GM04503 (cell line): ENCODE results near the gene NCOA7.
A peak's percentile ranks its signal among the peaks of the same experiment; 100 is the strongest.
"Not testable (repeated sequence)": the region's sequence is repeated elsewhere in the genome, so short reads cannot be mapped to it uniquely, and the experiment has no call there.

Experiments used
- DNase-seq: peaks from one replicate; pipeline ENCODE4 v3.0.0-alpha.2; 2012; ENCODE audit warnings: low read depth

NCOA7 gene

DNA sequence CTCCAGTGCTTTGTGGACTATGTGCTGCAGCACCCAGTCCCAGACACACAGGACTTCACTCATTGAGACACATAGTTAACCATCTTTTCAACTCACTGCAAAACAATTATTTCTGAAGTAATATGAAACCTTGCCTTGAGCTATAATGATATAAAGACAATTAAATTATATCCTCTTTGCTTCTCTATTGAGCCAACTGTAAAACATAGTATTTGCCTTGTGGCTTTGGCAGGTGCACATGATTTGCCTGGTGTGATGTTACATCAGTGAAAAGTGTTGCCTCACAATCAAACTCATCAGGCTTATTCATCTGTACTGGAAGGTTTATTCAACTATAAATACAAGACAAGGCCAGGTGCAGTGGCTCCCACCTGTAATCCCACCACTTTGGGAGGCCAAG, 80.6 kb downstream of the NCOA7 start:
- no peak for DNase-seq

DNA sequence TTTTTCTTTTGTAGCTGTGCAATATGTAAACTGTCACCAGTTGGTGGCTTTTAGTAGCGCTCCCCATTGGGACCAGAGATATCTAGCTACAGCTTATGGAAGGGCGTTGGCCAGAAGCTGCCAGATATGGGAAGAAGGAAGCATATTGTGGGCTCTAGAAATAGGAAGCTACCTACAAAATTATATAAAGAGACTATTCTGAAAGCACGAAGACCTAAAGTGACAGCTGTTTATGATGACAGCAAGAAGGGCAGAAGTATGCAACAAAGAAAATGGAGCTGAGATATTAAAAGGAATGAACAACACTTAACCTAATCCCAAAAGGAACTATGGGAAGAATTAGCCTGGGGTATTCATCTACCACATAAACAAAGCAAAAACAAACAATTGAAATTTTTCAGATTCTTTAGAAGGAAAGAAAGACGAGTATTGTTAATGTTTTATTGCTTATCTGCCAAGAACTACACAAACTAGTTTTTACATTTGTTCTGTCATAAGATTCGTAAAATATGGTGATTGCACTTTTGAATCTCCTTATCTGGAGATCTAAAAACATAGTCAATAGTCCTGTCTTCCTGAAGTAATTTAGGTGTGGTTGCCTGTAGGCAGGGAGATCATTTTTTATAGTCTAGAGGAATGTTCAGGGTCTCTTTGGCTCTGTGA, 81.6 kb downstream of the NCOA7 start:
- DNase-seq = peak; percentile 14

DNA sequence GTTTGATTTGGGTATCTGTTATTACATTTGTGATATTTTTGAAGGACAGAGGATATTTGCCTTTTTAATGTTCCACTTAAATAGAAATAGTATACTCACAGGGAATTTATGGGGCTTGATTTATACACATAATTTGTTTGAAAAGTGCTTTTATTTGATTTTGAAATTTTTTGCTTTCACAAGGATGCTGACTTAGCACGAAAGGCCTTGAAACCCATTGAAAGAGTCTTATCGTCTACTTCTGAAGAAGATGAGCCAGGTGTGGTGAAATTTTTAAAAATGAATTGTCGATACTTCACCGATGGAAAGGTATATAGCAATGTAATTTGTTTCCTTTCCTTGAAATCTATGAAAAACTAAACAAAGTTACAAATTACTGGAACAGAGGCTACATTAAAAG, 91.5 kb downstream of the NCOA7 start:
- no peak for DNase-seq

DNA sequence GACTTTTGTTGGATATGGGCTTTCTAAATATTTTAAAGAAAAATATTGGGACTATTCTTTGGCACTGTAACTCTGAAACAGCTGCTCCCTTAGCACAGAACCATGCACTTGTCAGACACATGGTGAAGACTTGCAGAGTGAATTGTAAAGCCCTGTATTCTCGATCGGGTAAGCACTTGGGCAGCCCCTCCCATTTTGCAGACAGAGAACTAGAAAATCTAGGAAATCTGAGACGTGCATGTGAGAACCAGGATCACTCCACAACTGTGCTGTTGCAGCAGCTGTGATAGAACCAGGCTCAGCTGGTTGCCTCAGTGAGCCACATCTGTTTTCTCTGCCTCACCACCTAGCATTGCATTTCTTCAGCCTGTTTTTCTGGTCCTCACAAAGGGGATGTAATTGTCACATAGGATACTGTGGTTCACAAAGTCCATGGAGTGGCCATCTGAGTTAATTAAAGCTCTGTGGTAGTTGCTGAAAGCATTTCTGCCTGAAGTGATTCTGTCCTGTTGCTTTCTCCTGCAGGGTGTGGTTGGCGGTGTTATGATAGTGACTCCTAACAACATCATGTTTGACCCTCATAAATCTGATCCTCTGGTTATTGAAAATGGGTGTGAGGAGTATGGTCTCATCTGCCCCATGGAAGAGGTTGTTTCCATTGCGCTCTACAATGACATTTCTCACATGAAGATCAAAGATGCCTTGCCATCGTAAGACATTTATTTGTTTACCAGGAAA, 94.0 kb downstream of the NCOA7 start:
- DNase-seq = no peak

DNA sequence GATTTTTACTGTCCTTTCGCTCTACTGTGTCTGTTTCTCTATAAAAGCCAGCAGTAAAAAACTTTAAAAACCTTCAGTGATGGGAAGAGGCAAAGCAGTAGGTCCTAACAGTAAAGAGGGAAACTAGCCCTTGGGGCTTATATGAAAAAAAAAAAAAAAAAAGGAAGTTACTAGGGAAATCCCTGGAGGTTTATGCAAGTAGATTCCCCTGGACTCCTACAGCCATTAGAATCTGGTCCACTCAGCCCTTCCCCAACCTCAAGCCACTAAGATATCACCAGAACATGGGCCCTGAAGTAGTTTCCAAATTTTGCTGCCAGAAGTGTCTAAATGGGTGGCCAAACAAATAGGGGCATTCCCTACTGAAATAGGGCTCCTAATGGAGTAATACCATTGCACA, 95.3 kb downstream of the NCOA7 start:
- no peak for DNase-seq

DNA sequence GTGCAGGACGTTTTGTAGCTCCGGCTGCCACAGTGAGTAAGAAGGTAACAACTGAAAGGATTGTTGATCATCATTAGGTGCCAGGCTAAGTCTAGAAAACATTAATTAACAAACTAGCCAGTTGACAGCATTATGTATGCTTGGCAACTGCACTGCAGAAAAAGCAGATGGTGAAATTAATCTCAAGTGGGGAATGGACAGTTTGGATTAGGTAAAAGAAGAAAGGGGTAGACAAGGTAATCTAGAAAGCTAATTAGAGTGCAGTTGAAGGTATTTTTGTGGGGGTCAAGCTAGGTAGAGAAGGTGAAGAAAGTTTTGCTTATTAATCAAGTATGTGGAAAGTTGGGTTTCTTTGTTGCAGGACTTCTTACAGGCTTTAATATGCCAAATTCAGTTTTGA, 96.2 kb downstream of the NCOA7 start:
- DNase-seq = no peak

DNA sequence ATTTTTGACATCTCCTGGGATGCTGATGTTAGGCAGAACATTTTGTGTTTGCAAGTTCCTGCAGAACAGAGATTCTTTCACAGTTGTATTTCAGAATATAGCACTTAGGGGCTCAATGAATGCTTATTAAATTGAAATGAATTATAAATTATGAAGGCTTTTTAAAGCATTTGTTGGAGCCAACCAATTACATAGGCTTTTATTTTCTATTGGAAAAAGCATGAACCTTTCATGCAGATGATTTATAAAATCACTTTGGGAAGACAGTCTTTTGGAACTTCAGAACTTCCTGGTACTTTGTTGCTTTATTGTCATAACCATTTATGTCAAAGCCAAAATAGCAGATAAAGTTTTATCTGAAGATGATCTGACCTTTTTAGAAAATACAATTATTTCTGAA, 96.6 kb downstream of the NCOA7 start:
- no peak for DNase-seq

DNA sequence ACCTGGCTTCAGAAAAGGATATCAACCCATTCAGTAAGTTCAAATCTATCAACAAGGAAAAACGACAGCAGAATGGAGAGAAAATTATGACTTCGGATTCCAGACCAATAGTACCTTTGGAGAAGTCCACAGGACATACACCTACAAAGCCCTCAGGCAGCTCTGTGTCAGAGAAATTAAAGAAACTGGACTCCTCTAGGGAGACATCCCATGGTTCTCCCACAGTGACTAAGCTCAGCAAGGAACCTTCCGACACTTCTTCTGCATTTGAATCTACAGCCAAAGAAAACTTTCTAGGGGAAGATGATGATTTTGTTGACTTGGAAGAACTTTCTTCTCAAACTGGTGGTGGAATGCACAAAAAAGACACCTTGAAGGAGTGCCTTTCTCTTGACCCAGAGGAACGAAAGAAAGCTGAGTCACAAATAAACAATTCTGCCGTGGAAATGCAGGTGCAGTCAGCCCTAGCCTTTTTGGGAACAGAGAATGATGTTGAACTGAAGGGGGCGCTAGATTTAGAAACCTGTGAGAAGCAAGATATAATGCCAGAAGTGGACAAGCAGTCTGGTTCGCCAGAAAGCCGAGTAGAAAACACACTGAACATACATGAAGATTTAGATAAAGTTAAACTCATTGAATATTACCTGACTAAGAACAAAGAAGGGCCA, 98.4 kb downstream of the NCOA7 start:
- DNase-seq = no peak

DNA sequence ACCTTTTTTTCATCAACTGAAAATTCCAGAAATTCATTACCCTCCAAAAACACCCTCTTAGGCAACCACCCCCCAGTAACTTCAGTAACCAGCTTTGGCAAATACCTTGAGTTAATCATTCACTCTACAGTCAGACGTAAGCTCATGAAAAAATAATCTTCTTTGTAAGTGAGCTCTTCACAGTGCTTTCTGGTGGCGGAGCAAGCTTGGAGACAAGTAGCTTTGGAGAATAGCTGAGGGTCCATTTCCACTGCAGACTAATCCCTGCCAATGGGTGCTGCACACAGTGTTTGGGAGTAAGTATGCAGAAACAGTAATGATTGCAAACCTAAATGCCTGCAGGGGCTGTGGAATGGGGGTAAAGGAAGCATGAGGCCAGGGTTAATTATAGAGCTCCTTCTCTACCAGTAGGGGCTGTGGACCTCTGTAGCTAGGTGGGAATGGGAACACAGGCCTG, 109.0 kb downstream of the NCOA7 start:
- no peak for DNase-seq

DNA sequence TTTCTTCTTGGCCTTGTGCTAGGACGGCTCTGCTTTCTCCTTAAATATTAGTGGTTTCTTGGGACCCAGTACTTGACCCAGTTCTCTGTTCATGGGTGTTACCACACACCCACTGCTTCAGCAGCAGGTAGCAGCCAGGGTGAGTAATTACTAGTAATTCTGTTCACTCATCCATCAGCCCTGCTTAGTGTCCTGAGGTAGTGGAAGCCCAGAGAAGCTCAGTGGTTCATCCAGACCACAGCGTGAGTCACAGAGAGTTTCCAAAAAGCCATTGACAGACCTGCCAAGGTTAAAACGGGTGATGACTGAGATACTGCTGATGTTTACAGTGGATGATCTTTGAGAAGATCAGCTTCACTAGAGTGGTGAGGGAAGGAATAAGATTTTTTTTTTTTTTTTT, 114.1 kb downstream of the NCOA7 start:
- peak; percentile 35 for DNase-seq

DNA sequence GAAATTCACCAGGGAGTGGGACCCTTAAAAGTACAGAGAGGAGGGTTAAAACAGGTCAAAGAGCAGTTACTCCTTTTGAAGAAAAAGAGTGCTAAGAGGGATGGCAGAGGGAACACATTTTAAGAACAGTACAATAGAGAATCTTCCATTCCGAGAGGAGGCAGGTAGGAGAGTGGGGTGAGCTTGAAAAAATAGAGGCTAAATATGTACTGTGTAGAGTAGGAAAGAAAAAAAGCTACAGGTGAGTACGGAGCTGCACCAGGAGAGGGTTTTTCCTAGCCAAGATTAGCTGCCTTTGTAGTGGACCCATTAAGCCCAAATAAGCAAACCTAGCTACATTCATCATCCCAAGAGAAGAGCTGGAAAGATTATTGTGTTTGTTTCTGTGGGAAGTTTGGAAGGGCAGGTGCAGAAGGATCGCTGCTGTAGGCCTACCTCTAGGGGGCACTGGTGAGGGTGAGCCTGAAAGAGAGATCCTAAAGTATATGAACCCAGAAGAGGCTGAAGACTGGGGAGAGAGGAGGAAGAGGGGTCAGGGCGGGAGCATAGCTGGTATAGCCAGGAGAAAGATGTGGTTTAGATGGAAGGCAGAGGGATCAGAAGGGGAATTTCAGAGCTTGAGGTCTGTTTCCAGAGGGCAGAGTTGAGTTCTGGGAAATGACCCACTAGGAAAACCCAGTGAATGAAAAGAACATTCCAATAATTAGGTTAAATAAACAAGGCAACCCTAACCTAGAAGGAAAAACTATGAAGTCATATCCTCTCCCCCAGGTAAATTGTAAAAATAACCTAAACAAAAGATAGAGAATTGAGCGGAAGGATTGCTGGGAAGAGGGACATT, 115.6 kb downstream of the NCOA7 start:
- no peak for DNase-seq

DNA sequence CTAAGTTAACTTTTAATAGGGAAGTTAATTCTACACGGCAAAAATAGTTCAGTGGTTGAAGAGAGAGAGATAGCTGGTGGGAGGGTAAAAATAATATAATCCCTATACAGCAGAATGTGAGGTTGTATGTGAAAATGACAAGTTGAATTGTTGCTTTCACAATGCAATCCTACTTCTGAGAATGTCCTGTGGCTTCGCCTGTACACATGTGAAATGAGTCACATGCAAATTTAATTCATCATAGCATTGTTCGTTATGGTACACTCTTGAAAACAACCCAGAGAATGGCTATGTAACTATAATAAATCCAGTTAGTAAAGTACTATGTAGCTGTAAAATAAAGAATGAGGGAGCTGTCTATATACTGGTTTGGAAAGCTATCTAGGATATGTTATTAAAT, 119.8 kb downstream of the NCOA7 start:
- DNase-seq = no peak

DNA sequence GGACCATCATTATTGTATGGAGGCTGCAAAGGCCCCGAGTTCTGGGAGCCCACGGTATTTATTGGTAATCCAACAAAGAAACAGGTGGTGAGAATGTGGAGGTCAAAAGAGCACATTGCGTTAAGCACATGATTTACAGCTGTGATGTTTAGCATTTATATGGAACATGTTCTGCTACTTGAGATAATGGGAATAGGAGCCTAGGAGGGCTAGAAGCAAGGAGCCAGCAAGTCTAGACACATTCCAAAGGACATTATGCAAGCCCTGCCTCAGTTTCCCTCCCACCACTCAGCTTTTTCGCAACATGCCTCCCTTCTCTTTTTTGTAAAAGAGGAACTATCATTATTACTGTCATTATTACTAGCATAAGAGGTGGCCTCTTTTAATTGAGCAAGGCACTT, 120.3 kb downstream of the NCOA7 start:
- not testable (repeated sequence) for DNase-seq

DNA sequence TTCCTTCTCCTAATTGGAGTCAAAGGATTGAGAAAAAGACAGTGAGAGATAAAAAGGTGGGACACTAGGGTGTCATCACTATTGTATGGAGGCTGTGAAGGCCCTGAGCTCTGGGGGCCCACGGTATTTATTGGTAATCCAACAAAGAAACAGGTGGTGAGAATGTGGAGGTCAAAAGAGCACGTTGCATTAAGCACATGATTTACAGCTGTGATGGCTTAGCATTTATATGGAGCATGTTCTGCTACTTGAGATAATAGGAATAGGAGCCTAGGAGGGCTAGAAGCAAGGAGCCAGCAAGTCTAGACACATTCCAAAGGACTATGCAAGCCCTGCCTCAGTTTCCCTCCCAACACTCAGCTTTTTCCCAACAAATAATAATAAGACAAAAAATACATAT, 121.7 kb downstream of the NCOA7 start:
- not testable (repeated sequence) for DNase-seq

DNA sequence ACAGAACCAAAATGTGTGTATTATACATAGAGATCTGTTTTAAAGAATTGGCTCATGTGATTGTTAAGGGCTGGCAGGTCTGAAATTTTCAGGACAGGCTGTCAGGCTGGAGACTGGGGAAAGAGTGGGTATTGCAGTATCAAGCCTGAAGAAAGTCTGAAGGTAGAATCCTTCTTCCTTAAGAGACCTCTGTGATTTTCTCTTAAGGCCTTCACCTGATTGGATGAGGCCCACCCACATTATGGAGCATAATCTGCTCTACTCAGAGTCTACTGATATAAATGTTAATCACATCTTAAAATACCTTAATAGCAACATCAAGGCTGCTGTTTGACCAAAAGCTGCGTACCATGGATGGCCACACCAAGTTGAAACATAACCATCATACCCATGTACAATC, 122.4 kb downstream of the NCOA7 start:
- no peak for DNase-seq

DNA sequence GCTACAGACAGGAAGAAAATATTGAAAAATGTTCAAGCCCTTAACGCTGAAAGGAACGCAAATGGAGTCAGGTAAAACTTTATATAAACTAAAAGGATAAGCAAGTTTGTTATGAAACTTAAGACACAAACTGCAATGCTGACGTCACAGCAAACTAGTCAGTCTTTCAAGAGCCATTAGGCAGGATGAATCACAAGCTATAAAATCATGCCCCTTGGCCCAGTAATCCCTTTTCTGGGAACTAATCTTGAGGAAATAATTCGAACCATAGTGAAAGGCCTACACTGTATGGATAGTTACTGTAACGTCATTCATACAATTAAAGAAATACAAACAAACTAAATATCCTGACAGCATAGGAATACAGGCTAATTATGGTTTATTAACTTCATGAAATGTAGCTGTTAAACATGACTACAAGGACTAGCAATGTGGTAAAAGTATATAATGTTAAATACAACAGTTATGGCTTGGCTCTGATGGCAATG, 123.1 kb downstream of the NCOA7 start:
- DNase-seq = peak; percentile 89

DNA sequence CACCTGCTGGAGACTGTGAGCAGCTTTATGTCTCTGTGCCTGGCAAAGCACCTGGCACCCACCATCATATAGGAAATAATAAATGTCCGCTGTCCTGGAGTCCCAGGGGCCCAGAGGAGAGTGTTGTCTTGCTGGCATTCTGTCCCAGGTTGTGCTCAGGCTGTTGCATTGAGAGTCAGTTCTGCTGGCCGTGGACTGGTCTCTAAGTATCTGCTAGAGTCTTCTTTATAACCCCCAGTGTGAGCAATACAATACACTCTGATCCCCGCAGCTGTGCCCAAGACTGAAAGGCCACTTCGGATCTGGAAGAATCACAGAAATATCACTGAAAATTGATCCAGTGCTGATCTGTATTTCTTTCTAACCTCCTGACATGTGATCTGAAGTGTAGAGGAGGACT, 127.5 kb downstream of the NCOA7 start:
- DNase-seq = no peak

DNA sequence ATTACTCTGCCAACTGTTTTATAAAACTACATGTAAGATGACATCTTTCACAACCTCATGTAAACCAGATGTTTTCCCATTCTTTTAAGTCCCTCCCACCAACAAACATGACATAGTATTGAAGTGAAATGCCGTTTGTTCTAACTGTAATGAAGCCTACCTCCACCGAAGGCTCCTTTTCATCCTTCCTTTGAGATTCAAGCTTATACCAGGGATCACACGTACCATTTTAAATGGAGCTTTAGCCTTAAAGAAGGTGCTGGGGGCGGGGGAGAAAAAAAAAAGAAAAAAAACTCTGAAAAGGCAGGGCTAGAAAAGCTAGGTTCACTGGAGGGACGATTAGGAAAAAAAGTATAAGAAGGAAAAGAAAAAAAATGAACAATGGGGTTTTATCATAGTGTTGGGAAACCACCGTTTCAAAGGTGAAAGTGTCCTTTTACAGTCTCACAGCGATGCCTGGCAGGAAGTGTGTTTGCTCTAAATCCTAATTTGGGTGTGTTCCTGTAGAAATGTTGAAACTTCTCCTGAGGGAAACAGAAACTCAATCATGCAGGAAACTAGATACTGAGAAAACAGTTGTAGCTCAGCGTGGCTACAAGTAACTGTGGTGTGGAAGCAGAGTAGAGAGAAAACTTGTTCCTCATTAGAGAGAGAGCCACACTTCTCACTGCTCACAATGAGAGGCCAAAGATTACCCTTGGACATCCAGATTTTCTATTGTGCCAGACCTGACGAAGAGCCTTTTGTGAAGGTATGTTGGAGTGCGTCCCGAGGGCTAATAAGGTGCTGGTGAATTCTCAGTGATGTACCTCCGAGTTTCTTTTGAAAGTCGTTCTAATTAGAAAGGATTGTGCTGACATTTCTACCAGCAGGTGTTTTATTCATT, 128.2 kb downstream of the NCOA7 start:
- no peak for DNase-seq

DNA sequence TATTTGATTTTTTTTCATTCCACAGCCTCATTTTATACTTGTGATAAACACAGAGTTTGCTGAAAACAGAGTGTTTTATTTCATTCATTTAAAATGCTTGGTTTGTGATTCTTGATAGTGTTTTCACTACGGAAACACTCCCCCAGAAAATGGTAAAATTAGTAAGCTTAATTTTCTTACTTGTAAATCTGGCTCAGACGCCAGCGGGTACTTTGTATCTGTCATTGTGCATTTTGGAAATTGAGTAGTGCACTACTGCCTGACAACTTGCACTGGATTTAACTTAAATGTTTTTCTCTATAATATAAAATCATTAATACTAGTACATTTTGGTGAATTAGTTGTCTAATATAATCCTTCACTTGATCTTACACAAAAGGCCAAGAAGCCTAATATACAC, 128.9 kb downstream of the NCOA7 start:
- DNase-seq = no peak

DNA sequence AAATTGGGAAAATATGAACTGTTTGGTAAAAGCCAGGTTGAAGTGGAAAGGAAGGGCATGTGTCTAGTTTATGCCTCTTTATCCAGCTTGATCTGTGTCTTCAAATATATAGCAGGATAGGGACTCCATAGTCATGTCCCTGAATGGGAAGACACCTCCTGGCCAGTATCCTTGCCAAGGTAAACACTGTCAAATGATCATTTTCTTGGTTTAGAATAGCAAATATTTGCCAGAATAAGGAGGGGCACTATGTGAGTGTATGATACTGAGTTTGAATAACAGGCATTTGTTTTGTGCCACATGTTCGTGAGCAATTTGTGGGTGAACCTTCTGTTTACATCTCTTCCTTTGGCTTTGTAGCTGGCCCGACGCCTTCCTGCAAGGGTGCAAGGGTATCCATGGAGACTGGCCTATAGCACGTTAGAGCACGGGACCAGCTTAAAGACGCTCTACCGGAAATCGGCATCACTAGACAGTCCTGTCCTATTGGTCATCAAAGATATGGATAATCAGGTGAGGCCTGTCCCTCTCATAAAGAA, 131.6 kb downstream of the NCOA7 start:
- no peak for DNase-seq

DNA sequence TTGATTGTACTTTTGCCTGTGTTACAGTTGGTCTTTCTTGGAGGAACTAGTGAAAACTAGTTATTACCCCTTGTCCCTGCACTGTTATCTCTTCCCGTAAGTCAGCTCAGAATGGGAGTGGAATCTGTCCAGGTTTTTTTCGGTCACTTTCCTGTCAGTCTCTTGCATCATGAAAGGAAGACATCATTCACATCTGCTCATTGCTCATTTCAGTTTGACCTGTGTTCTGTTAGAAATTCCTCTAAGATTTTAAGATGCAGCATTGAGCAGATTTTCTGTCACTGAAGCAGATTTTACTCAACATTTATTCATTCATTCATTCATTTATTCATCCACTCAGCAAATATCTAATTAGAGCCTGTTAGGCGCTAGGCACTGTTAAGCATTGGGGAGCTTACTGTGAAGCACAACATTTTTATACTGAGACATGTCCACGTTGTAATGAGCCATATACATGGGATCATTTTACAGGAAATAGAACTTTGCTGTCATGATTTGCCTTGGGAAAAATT, 132.7 kb downstream of the NCOA7 start:
- DNase-seq = no peak
